Small intestine (tissue), 7 donors: ENCODE data around the gene PSEN2. TPM values are rescaled to one million over a fixed set of nuclear protein-coding genes. Genes with fewer than 3 reads are reported as not detected.

Experiments used
- DNase-seq, 2 donors: peaks; one replicate each; pipeline versions ENCODE4 v3.0.0 to v3.0.0-alpha.2; 2013
- FAIRE-seq: peaks from 2 replicates; lab custom pipeline; 2012; peaks lifted over from hg19 to GRCh38; lab: Jason Lieb, UNC
- H3K27ac ChIP-seq, 3 donors: one replicate each; pipeline ENCODE4 v1.5.1; 2013; ENCODE audit warnings: low read length in 2 of 3, mild to moderate bottlenecking in 2 of 3, control low read depth in 1 of 3, inconsistent platforms in 1 of 3, low read depth in 1 of 3, moderate library complexity in 1 of 3
- H3K27me3 ChIP-seq, 3 donors: one replicate each; pipeline ENCODE4 v1.6.1; 2013; ENCODE audit warnings: low read length in 3 of 3, inconsistent platforms in 1 of 3; ENCODE audit not compliant: control insufficient read depth in 3 of 3, insufficient read depth in 3 of 3
- H3K36me3 ChIP-seq, 3 donors: one replicate each; pipeline ENCODE4 v1.6.1; 2013; ENCODE audit warnings: low read length in 3 of 3, inconsistent platforms in 1 of 3, low read depth in 1 of 3, mild to moderate bottlenecking in 1 of 3, moderate library complexity in 1 of 3; ENCODE audit not compliant: control insufficient read depth in 3 of 3, insufficient read depth in 2 of 3
- H3K4me1 ChIP-seq, 3 donors: one replicate each; pipeline ENCODE4 v1.6.1; 2013; ENCODE audit warnings: low read length in 2 of 3, inconsistent platforms in 1 of 3, low read depth in 1 of 3, mild to moderate bottlenecking in 1 of 3, moderate library complexity in 1 of 3; ENCODE audit not compliant: control insufficient read depth in 3 of 3, insufficient read depth in 2 of 3
- H3K4me3 ChIP-seq, 3 donors: one replicate each; pipeline ENCODE4 v1.5.1; 2013; ENCODE audit warnings: low read length in 3 of 3, control low read depth in 1 of 3, inconsistent platforms in 1 of 3, low read depth in 1 of 3, mild to moderate bottlenecking in 1 of 3, moderate library complexity in 1 of 3
- H3K9me3 ChIP-seq, 2 donors: one replicate each; pipeline ENCODE4 v1.6.1; 2013; ENCODE audit warnings: low read depth in 1 of 2, low read length in 1 of 2; ENCODE audit not compliant: control insufficient read depth in 2 of 2, insufficient read depth in 1 of 2
- WGBS, 3 donors: extraction: QIAGEN DNeasy Blood & Tissue Kit; methylation state at CpG; one replicate each; pipeline ENCODE4 v1.1.7; 2013; 5-methylcytosine and 5-hydroxymethylcytosine counted together
- polyA plus RNA-seq, 4 donors: library from polyadenylated mRNA; stranded (reverse) in 3 of 4; unstranded in 1 of 4; fragments of 200-250 nt in 3 of 4; fragments of 120-200 nt in 1 of 4; gene quantifications; one replicate each; pipeline versions ENCODE4 v1.2.1 to v1.2.3, GENCODE V29; 2013
- donor health status: healthy with polysubstance abuse.
- donor health status: control.
- donor health status: control.
- donor health status: Bipolar disorder and iron deficiency.
- donor health status: healthy.

PSEN2 gene
- polyA plus RNA-seq, 4 donors = 13.3 to 19.5 (median 18.4) TPM

GRCh38 chr1:226939438-226940028 lies 69.1 kb downstream of the PSEN2 start:
- Histone ChIP-seq H3K36me3 (peaks cover 0 to 5% (median 0%) of the 10 kb centered on the region in 3 donors), H3K4me1 (peaks cover 10 to 27% (median 21%) of the 10 kb centered on the region in 3 donors), H3K27ac (peak overlapping the region; percentile 81 to 94 (median 87)), H3K27me3 (no peaks in the 10 kb centered on the region), H3K9me3 (peaks cover 0 to 4% of the 10 kb centered on the region in 2 donors), H3K4me3 (peak overlapping the region; percentile 37 to 62 (median 57))
- FAIRE-seq = no peak
- 0% methylated on average over 47 to 51 of the region's 51 CpGs for WGBS, 3 donors
- DNase-seq = no peak

DNA sequence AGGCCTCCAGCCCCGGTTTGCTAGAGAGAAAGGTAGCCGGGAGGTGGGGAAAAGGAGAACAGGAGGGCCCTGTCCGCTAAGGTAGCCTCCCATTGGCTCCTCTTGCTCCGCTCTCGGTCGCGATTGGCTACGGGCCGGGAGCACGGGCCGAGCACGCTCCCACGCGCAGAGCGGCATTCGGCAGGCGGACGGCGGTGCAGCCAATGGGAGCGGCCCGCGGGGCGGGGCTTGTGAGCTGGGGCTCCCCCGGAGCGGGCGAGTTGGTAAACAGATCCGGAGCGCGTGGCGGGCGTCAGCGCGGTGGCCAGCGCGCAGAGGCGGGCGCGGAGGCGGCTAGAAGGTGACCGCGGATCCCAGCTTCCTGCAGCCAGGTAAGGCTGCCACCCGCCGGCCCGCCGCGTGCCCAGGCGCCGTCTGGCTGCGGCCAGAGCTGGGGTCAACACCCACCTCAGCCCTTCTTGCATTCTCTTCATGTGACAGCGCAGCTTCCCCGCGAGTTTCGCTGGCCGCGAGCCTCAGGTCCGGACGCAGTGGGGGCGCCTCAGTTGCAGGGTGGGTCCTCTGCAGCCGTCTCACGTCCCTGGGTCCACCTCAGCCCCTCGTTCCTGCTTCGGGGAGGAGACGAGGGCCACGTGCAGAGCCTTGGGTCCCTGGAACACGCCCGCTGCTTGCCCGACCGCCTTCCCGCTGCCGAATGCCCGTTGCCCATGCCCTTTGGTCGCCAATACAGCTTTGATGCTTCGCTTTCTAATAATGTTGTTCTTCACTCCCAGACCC lies 69.8 kb downstream of the PSEN2 start, which contains the start of gene COQ8A:
Gene COQ8A, plus strand, starts transcription at position 266 of the 777 bp plus-strand sequence. CDS start 21,092 bp downstream, outside the sequence.
- Histone ChIP-seq H3K4me1 (peaks cover 10 to 34% (median 21%) of the 10 kb centered on the region in 3 donors), H3K36me3 (peaks cover 0 to 5% (median 0%) of the 10 kb centered on the region in 3 donors), H3K27ac (peak within 1 kb of the TSS; percentile 81 to 94 (median 87)), H3K9me3 (peaks cover 0 to 4% of the 10 kb centered on the region in 2 donors), H3K27me3 (no peaks in the 10 kb centered on the region), H3K4me3 (peak within 1 kb of the TSS; percentile 63 to 84 (median 75))
- WGBS, 3 donors = 0% methylated on average over 49 to 73 of the region's 73 CpGs
- DNase-seq (peak; percentile 99 to 100), FAIRE-seq (peak; percentile 23)

GRCh38 chr1:226940806-226941067 lies 70.3 kb downstream of the PSEN2 start:
- Histone ChIP-seq H3K4me3 (peak overlapping the region; percentile 63 to 84 (median 75)), H3K9me3 (no peaks in the 10 kb centered on the region), H3K36me3 (peaks cover 0 to 5% (median 0%) of the 10 kb centered on the region in 3 donors), H3K27ac (peak overlapping the region in 1 of 3 donors; percentile 82), H3K27me3 (no peaks in the 10 kb centered on the region), H3K4me1 (peaks cover 10 to 38% (median 21%) of the 10 kb centered on the region in 3 donors)
- WGBS, 3 donors = 8 to 27% (median 21%) methylated on average over 6 of the region's 6 CpGs
- FAIRE-seq = no peak
- DNase-seq = no peak

- no peak for DNase-seq
- Histone ChIP-seq H3K36me3 (peaks cover 0 to 5% (median 0%) of the 10 kb centered on the region in 3 donors), H3K27me3 (no peaks in the 10 kb centered on the region), H3K4me1 (peaks cover 16 to 43% (median 24%) of the 10 kb centered on the region in 3 donors), H3K27ac (no peak overlapping the region), H3K4me3 (no peak overlapping the region), H3K9me3 (no peaks in the 10 kb centered on the region)
- 17 to 70% (median 30%) methylated on average over 3 of the region's 3 CpGs for WGBS, 3 donors
- FAIRE-seq = no peak
Observed at GRCh38 chr1:226942392-226942791, 72.0 kb downstream of the PSEN2 start.

GRCh38 chr1:226943156-226943555 lies 72.7 kb downstream of the PSEN2 start:
- Histone ChIP-seq H3K9me3 (peaks cover 0 to 2% of the 10 kb centered on the region in 2 donors), H3K4me1 (peaks cover 16 to 43% (median 18%) of the 10 kb centered on the region in 3 donors), H3K36me3 (peaks cover 0 to 5% (median 0%) of the 10 kb centered on the region in 3 donors), H3K27ac (no peak overlapping the region), H3K4me3 (no peak overlapping the region), H3K27me3 (no peaks in the 10 kb centered on the region)
- no peak for FAIRE-seq
- WGBS, 3 donors = 28 to 59% (median 41%) methylated on average over 5 of the region's 5 CpGs
- peak in 1 of 2 donors; percentile 3 for DNase-seq

GRCh38 chr1:226943927-226944326 lies 73.5 kb downstream of the PSEN2 start:
- Histone ChIP-seq H3K27ac (peak overlapping the region in 2 of 3 donors; percentile 16 to 85), H3K4me3 (no peak overlapping the region), H3K4me1 (peaks cover 12 to 39% (median 15%) of the 10 kb centered on the region in 3 donors), H3K9me3 (peaks cover 0 to 4% of the 10 kb centered on the region in 2 donors), H3K27me3 (no peaks in the 10 kb centered on the region), H3K36me3 (peaks cover 0 to 6% (median 0%) of the 10 kb centered on the region in 3 donors)
- DNase-seq (no peak), FAIRE-seq (no peak)
- 40 to 70% (median 49%) methylated on average over 2 of the region's 2 CpGs for WGBS, 3 donors

DNA sequence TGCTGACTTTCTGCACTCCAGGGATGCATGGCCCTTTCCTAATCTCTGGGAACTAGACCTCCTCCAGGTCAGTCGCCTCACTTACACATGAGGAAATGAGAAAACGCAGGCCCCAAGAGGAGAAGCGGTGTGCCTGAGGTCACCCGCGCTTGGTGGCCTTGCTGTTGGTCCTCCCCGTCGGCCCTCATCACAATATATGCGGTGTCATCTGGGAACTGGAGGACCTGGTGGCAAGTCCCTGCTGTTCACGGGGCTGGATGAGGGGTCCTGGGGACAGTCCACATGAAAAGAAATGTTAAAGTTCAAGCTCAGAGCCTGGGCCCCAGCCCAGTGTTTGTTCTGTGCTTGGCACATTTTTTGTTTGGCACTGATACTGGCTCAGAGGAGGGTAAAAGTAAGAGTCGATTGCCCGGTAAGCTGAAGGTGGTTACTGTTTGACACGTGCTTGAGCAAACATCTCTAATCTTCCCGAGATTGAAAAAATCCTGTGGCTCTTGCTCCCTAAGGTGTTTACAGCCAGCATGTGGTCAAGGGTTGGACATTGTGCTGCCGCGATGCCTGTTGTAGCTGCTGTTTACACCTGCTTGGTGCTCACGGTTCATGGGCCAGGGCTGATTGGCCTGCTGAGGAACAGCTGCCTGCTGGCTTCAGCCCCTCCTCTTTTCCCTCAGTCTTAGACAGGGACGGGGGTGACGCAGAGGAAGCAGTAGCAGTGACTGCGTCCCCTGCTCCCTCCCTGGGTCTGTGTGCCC lies 74.9 kb downstream of the PSEN2 start:
- Histone ChIP-seq H3K27me3 (no peaks in the 10 kb centered on the region), H3K36me3 (peaks cover 0 to 11% (median 0%) of the 10 kb centered on the region in 3 donors), H3K4me1 (peaks cover 12 to 39% (median 15%) of the 10 kb centered on the region in 3 donors), H3K27ac (peak overlapping the region; percentile 68 to 85 (median 71)), H3K4me3 (no peak overlapping the region), H3K9me3 (peaks cover 0 to 4% of the 10 kb centered on the region in 2 donors)
- 12 to 48% (median 27%) methylated on average over 19 of the region's 19 CpGs for WGBS, 3 donors
- DNase-seq = peak; percentile 87 to 94
- no peak for FAIRE-seq
